ENCODE data around the gene SLC24A3.

GRCh38 chr20:19268426-19268825 lies 56.0 kb downstream of the SLC24A3 start:
- TF ChIP-seq CTCF (IDR thresholded peaks at IDR 0.05) (no peak), POLR2A (IDR thresholded peaks at IDR 0.05) (no peak)
